Measurements from ENCODE around the gene S100A6.
"Not testable (repeated sequence)": the region's sequence is repeated elsewhere in the genome, so short reads cannot be mapped to it uniquely, and the experiment has no call there.

The S100A6 gene

GRCh38 chr1:153535242-153536011 is at the start of gene S100A6:
TSS of gene S100A6 (minus strand) at chr1:153535991. CDS start at chr1:153535339, 652 bp downstream.
- H3K4me3 ChIP-seq (replicated peaks; ENCODE audit: low read depth, low read length): peak within 1 kb of the TSS; percentile 81
- TF ChIP-seq CTCF (IDR thresholded peaks at IDR 0.05; ENCODE audit: low read depth, low read length, missing control alignments): no peak
- DNase-seq (ENCODE audit: extremely low read depth, low read depth): no peak

DNA sequence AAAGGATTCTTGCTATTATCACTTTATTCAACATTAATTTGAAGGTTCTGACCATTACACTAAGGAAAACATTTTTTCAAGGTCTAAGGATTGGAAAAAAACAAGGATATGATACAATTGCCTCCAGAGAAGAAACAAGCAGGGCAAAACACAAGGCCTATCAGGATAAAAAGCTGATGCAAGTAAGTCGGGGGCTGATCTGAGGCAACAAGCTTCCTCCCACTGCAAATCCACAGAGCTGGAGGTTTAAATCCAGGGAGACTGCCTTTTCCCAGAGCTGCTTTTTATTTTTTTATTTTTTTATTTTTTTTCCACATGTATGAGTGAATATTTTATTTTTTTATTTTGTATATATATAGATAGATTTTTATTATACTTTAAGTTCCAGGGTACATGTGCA is 49.2 kb upstream of the S100A6 start:
- H3K4me3 ChIP-seq (replicated peaks; ENCODE audit: low read depth, low read length): no peak overlapping the region
- no peak for DNase-seq (ENCODE audit: extremely low read depth, low read depth)
- TF ChIP-seq CTCF (IDR thresholded peaks at IDR 0.05; ENCODE audit: low read depth, low read length, missing control alignments): no peak

- TF ChIP-seq CTCF (IDR thresholded peaks at IDR 0.05; ENCODE audit: low read depth, low read length, missing control alignments): no peak
- no peak overlapping the region for H3K4me3 ChIP-seq (replicated peaks; ENCODE audit: low read depth, low read length)
- DNase-seq (ENCODE audit: extremely low read depth, low read depth): no peak
These were observed 48.2 kb upstream of the S100A6 start for GRCh38 chr1:153583976-153584375.

GRCh38 chr1:153583514-153583913 is 47.7 kb upstream of the S100A6 start:
- H3K4me3 ChIP-seq (replicated peaks; ENCODE audit: low read depth, low read length); DNase-seq (ENCODE audit: extremely low read depth, low read depth): not testable (repeated sequence)

DNA sequence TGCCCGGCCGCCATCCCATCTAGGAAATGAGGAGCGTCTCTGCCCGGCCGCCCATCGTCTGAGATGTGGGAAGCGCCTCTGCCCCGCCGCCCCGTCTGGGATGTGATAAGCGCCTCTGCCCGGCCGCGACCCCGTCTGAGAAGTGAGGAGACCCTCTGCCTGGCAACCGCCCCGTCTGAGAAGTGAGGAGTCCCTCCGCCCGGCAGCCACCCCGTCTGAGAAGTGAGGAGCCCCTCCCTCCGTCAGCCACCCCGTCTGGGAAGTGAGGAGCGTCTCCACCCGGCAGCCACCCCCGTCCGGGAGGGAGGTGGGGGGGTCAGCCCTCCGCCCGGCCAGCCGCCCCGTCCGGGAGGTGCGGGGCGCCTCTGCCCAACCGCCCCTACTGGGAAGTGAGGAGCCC is 47.0 kb upstream of the S100A6 start:
- DNase-seq (ENCODE audit: extremely low read depth, low read depth); H3K4me3 ChIP-seq (replicated peaks; ENCODE audit: low read depth, low read length): not testable (repeated sequence)

- no peak for TF ChIP-seq CTCF (IDR thresholded peaks at IDR 0.05; ENCODE audit: low read depth, low read length, missing control alignments)
- H3K4me3 ChIP-seq (replicated peaks; ENCODE audit: low read depth, low read length): no peak overlapping the region
- DNase-seq (ENCODE audit: extremely low read depth, low read depth): no peak
These were observed 43.1 kb upstream of the S100A6 start for GRCh38 chr1:153578936-153579335.

GRCh38 chr1:153578490-153578889 is 42.7 kb upstream of the S100A6 start:
- DNase-seq (ENCODE audit: extremely low read depth, low read depth): no peak
- no peak for TF ChIP-seq CTCF (IDR thresholded peaks at IDR 0.05; ENCODE audit: low read depth, low read length, missing control alignments)
- H3K4me3 ChIP-seq (replicated peaks; ENCODE audit: low read depth, low read length): no peak overlapping the region

- no peak overlapping the region for H3K4me3 ChIP-seq (replicated peaks; ENCODE audit: low read depth, low read length)
- no peak for TF ChIP-seq CTCF (IDR thresholded peaks at IDR 0.05; ENCODE audit: low read depth, low read length, missing control alignments)
- no peak for DNase-seq (ENCODE audit: extremely low read depth, low read depth)
These were observed 41.8 kb upstream of the S100A6 start for GRCh38 chr1:153577624-153578051.
